ENCODE measurements around the gene CERS1.

GRCh38 chr19:18906605-18907519 is 10.9 kb upstream of the CERS1 start:
- TF ChIP-seq, protein P1, sequence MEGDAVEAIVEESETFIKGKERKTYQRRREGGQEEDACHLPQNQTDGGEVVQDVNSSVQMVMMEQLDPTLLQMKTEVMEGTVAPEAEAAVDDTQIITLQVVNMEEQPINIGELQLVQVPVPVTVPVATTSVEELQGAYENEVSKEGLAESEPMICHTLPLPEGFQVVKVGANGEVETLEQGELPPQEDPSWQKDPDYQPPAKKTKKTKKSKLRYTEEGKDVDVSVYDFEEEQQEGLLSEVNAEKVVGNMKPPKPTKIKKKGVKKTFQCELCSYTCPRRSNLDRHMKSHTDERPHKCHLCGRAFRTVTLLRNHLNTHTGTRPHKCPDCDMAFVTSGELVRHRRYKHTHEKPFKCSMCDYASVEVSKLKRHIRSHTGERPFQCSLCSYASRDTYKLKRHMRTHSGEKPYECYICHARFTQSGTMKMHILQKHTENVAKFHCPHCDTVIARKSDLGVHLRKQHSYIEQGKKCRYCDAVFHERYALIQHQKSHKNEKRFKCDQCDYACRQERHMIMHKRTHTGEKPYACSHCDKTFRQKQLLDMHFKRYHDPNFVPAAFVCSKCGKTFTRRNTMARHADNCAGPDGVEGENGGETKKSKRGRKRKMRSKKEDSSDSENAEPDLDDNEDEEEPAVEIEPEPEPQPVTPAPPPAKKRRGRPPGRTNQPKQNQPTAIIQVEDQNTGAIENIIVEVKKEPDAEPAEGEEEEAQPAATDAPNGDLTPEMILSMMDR (IDR thresholded peaks at IDR 0.05; ENCODE audit: borderline replicate concordance, extremely low read depth, low read length, poor library complexity, severe bottlenecking): no peak
- no peak for TF ChIP-seq EZH2 (IDR thresholded peaks at IDR 0.05; ENCODE audit: borderline replicate concordance, low read depth, low read length, severe bottlenecking)

All from DND-41 (cell line).